GM12873 (cell line): ENCODE data around the gene CFAP97D2.

Source experiments
- TF ChIP-seq, protein P1 (sequence below): IDR thresholded peaks from 2 replicates; pipeline ENCODE4 v1.5.1; 2012; ENCODE audit warnings: low read depth, mild to moderate bottlenecking, moderate library complexity, low read length, control low read depth; ENCODE audit not compliant: insufficient read depth; ENCODE audit errors: missing control alignments

Gene CFAP97D2

DNA sequence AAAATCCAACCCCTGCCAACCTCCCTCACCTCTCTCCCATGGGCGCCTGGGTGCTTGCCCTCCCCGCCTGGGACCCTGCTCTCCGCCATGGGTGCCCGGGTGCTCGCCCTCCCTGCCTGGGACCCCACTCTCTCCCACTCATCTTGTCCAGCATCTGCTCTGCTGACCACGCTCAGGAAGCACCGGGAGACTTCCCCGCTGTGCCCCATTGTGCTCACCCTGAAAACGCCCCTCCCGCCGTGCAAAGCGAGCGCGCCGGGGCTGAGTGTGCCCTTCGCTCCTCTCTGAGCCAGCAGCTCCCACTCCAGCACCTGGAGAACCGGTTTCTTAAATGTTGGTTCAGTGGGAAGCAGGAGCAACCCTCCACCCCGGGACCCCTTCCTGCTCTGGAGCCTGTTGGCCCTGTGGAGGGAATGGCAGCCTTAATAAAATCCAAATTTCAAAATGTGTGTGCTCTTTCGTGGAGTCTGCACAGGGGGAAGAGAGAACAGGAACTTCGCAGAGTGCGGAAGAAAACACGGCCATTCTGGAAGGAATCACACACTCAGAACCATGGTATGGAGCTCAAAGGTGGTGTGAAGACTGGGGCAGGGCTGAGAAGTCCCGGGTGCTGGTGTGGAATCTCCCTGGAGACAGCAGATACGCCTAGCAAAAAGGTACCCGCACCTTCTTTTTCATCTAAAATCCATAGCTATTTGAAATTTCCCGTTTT is 32.5 kb downstream of the CFAP97D2 start:
- TF ChIP-seq, protein P1, sequence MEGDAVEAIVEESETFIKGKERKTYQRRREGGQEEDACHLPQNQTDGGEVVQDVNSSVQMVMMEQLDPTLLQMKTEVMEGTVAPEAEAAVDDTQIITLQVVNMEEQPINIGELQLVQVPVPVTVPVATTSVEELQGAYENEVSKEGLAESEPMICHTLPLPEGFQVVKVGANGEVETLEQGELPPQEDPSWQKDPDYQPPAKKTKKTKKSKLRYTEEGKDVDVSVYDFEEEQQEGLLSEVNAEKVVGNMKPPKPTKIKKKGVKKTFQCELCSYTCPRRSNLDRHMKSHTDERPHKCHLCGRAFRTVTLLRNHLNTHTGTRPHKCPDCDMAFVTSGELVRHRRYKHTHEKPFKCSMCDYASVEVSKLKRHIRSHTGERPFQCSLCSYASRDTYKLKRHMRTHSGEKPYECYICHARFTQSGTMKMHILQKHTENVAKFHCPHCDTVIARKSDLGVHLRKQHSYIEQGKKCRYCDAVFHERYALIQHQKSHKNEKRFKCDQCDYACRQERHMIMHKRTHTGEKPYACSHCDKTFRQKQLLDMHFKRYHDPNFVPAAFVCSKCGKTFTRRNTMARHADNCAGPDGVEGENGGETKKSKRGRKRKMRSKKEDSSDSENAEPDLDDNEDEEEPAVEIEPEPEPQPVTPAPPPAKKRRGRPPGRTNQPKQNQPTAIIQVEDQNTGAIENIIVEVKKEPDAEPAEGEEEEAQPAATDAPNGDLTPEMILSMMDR: no peak

DNA sequence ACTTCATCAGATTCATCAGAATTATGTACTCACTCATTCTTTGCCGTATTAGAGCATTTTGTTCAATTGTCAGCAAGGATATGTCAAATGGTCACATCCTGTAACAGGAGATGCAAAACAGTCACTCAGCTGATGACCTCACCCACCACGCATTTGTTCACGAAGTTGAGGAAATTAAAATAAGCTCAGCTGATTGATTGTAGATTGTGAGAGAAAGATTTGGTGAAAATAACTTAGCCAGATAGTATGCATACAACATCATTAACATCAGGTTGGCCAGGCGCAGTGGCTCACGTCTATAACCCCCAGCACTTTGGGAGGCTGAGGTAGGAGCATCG is 33.1 kb downstream of the CFAP97D2 start:
- TF ChIP-seq, protein P1: no peak

DNA sequence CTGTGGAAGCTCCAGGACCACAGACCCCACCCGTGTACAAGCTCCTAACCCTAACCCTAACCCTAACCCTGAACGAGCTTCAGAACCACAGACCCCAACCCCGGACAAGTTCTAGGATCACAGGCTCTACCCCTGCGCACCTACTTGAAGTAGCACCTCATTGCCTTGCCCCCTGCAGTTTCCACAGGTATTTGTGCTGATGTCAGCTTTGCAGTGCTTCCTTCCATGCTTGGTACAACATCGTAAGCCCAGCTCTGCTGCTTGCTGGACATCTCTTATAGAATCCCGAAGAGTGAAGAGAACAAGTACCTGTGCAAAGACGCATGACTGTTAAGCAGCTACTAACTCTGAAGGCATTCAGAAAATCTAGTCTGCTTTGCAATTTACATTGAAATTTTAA is 34.9 kb downstream of the CFAP97D2 start:
- TF ChIP-seq, protein P1: no peak

DNA sequence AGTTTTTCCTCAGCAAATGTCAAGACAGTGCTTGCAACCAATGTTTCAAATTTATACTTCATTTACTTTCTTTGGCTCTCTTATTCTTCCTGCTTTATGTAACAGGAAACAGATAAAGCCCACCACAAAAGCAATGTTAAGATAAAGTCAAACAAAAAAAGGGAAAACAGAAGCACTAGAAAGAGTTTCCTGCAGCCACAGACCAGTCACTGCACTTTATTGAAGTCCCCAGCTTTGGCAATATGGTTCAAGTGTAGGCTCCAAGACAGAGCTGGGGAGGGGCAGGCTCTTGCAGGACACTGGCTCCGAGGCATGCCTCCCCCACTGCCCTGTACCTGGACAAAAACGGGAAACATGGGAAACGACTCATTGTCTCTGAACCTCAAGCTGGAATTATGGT is 40.3 kb downstream of the CFAP97D2 start:
- TF ChIP-seq, protein P1: no peak

DNA sequence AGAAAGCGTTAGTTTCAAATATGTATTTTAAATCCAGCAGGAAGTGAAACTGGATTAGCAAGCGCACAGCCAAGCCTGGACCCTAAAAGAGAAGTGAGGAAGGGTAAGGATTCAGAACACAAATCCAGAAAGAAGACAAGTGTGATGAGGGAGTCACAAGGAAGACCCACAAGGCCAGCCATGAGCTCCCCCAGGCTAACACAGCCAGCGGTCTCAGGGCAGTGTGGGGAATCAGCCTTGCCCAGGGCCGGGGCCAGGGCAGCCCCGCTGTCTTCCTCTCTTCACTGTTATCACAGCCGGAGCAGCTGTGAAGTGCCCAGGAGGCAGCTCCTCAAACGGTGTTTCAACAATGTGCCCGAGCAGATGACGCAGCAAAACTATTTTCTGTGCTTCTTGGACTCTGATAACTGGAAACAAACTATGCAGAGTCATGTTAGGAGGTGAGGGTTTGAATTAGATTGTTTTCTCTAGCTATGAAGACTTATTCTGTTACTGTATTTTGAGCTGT is 43.5 kb downstream of the CFAP97D2 start:
- TF ChIP-seq, protein P1: no peak

DNA sequence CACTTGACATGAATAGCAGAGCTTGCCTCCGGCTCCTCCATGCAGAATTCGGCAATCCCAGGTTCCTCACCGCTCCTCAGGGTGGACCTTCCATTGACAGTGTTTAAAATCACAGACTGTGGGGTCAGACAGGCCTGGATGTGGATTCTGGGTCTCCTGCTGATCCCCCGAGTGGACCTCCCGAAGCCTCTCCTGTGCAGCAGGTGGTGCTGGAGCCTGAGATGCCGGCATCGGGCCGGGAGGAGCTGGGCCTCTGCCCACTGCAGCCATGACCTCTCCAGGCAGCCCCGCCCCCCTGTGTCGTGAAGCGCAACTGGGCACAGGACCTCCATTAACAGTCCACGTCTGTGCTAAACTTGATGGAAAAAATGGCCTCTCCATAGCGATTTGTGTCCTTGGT is 45.1 kb downstream of the CFAP97D2 start:
- TF ChIP-seq, protein P1: no peak

DNA sequence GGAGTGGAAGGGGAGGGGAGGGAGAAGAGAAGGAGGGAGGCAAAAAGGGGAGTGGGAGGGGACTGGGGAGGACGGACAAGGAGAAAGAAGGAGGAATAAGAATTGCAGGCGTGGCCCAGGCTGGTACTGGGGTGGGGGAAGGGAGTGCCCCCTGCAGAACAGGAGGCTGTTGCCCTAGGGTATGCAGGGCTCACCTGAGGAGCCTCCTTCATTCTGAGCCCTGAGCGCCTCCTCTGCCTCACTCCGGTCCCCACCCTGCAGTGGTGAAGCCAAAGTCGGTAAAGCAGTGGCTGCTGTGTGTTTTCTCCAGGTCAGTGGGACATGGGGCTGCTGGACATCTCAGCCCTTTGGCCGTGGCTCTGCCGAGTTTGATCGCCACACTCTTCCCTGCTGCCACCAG is 46.6 kb downstream of the CFAP97D2 start:
- TF ChIP-seq, protein P1: no peak
